TTC549 (cell line): ENCODE data around the gene NT5DC1.
A peak's percentile ranks its signal among the peaks of the same experiment; 100 is the strongest.
"Not testable (repeated sequence)": the region's sequence is repeated elsewhere in the genome, so short reads cannot be mapped to it uniquely, and the experiment has no call there.

Source experiments
- FAIRE-seq: peaks from 2 replicates; lab custom pipeline; 2012; peaks lifted over from hg19 to GRCh38; lab: Jason Lieb, UNC

NT5DC1 gene

DNA sequence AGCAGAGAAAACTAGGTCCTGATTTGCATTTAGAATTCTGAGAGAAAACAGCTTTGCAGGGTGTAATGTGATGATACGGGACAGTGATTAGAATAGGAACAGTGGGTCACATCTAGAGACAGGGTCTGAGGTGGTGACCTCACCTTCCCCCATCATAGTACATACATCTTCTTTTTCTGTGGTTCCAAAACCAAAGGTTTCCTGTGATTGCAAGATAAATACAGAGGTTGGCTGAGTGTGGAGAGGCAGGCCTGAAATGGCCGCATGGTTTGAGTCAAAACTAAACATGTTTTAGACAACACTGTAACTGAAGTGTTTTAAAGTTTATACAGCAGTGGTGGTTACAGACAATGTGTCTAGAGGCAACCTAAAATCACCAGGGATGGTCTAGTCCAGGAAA is 10.4 kb upstream of the NT5DC1 start:
- no peak for FAIRE-seq

DNA sequence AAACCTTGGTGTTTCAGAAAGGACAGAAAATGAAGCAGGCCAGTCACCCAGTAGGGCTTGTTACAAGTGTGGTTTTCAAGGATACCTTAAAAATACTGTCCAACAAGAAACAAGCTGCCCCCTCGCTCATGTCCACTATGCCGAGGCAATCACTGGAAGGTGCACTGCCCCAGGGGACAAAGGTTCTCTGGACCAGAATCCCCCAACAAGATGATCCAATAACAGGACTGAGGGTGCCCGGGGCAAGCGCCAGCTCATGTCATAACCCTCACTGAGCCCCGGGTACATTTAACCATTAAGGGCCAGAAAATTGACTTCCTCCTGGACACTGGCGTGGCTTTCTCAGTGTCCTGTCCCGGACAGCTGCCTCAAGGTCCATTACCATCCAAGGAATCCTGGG is 6.6 kb upstream of the NT5DC1 start:
- no peak for FAIRE-seq

DNA sequence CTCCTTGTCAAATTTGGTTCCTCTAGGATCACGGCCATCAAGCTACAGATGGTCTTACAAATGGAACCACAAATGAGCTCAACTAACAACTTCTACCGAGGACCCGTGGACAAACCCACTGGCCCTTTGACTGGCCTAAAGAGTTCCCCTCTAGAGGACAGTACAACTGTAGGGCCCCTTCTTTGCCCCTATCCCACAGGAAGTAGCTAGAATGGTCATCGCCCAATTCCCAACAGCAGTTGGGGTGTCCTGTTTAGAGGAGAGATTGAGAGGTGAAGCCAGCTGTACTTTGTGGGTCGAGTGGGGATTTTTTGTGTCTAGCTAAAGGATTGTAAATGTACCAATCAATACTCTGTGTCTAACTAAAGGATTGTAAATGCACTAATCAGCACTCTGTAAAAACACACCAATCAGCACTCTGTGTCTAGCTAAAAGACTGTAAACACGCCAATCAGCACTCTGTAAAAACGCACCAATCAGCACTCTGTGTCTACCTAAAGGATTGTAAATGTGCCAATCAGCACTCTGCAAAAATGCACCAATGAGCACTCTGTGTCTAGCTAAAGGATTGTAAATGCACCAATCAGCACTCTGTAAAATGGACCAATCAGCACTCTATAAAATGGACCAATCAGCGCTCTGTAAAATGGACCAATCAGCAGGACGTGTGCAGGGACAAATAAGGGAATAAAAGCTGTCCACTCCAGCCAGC is 4.4 kb upstream of the NT5DC1 start:
- not testable (repeated sequence) for FAIRE-seq

DNA sequence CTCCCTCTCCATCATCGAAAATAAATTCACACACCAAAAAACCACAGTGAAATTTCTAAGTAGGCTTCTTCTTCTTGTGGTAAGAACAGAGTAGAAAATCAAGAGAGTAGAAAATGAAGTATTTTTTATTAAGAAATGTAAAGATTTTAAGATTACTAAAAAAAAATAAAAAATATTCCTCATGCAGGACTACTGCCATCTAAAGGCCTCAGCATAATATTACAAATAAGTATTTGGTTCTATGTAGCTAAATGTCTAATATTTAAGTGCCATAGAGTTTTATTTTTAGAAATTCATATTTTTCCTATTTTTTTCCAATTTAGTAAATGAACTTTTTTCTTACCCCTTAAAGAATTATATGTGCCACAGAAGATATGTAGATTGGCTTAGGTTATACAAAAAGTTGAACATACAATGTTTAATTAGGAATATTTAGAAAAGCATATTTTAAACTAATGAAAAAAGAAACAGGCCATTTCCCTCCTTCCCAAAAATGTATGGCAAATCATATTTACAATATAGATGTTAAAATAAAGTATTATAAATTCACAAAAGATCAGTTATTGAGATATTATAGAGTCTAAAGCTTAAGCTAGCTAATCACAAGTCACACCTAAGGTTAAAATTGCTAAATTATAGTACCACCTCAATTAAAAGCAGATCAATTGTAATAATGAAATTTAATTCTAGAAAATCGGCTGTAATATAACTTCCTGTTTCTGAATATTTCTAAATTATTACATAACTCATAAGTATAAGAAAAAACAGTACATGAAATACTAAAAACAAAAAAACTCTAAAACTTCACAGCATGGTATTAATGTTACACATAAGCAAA is 3.5 kb upstream of the NT5DC1 start:
- FAIRE-seq = peak; percentile 43

DNA sequence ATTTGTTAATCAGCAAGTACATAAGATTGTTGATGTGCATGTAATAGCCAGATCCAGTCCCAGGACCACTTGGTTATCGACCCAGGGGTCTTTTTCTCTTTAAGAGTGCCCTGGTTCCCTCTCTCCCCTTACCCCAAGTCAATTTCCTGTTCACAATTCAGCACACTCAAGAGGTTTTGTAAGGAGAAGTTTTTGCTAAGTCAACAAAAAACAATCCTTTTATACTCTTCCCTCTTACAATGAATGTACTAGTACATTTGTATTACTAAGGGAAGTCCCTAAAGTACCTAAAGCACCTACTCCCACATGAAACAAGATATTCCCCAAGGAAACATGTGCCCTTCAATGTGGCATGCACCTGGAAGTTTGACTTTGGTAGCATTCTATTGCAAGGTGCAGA is 1.6 kb upstream of the NT5DC1 start:
- no peak for FAIRE-seq

DNA sequence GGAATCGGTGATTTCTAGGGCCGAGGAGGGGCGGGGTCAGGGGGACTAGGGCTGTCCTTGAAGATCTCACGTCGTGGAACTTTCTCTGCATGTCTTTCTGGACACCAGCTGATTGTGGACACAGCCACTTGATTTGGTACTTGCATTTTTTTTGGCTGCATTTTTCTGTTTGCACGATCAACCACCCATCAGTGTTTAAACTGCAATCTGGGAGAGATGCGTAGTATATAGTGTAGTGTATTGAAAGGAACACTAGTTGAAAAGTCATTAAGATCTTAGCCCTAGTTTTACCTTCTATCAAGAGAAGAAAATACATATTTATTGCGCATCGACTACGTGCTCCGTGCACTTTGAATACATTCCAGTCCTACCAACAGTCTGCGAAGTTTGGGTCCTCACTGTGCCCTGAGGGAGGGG is 657 bp downstream of the NT5DC1 start:
- no peak for FAIRE-seq

DNA sequence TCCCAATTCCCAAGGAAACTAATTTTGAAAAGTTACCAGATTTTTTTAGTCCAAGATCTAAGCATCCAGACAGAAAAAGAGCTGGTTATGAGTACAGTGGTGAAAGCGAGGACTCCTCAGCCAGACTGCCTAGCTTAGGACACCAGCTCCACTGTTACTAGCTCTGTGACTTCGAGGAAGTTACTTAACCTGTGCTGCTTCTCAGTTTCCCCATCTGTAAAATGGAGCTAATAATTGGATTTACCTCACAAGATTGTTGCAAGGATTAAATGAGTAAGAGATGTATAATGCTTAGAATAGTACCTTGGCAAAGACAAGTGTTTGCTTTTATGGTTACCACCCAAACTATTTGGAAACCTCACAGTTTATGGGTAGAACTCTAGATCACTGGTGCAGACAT is 1.1 kb downstream of the NT5DC1 start:
- no peak for FAIRE-seq

DNA sequence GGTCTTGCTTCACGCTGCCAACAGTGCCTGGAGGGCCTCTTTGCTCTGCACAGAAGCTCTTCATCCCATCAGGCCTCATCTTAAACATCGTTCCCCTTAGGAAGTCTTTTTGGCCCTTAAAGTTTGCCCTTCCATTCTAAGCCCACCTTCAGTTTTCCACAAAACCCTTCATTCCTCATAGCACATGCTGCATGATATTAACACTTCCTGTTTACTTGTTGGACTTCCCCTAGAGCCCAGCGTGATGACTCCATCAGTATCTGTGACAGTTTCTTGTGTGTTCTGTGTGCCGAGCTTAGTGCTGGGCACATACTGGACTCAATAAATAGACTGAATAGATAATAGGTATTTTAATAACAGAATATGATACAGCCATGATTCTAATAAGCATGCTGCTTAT is 2.2 kb downstream of the NT5DC1 start:
- FAIRE-seq = no peak

DNA sequence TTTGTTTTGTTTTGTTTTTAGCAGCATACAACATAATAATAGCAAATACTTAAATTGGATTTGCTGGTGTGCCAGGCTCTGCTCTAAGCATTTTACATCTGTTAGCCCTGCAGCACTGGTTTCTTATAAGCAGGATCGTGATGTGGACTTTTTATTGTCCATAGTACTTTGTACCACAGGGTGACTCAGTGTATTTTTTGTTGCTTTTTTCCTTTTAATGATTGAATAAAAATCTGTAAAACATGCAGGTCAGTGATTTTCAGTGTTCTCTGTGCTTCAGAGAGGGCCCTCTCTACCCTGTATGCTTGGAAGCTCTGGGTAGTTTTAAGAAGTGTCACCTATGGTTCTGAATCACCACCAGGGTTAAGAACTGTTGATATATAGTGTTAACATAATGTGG is 4.0 kb downstream of the NT5DC1 start:
- FAIRE-seq = no peak

DNA sequence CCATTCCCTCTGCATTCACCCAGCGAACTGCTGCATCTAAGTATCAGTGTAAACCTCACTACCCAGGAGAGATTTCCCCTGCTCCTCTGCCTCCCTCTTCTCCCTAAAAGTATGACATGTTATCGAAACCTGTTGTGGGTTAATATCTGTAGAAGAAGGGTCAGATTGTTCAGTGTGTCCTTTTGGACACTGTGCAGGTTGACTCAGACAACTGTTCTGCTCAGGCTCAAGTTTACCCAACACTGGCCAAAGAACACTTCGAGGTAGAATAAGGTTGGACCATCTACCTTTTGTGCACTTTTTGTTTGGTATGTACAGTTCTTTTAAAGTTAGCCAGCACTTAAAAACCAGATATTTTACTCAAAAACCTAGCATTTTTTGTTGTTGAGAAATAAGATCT is 4.6 kb downstream of the NT5DC1 start:
- FAIRE-seq = no peak

DNA sequence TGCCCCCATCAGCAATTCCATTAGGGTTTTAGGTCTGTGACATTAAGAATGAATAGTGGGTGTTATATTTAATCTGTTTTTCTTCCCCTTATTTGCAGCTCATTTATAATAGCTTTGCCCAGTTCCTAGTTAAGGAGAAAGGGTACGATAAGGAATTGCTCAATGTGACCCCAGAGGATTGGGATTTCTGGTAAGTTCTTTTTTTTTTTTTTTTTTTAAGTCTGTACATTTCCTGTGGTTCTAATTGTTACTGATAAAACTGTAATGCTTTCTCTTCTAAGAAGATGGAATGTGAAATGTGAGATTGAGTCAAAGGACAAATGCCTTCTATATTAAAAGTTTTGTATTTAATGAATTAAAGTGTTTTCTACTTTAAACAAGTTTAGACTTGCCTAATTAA is 5.5 kb downstream of the NT5DC1 start:
- no peak for FAIRE-seq

DNA sequence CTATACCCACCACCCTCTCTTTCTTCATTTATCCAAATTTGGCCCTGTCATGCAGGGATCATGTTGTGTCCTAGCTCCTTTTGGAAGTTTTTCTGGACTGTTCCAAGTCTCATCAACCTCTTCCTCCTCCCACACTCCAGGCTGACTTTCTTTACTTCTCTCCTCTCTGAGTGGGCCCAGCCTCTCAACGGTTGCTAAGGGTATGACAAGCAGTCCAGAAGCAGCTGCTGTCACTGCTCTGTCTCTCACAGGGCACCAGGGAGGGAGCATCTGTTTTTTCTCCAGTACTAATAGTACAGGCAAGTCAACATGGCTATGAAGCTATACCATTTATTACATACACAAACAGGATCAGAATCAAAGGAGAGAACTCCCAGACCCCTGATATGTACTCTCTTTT is 8.2 kb downstream of the NT5DC1 start:
- FAIRE-seq = no peak

DNA sequence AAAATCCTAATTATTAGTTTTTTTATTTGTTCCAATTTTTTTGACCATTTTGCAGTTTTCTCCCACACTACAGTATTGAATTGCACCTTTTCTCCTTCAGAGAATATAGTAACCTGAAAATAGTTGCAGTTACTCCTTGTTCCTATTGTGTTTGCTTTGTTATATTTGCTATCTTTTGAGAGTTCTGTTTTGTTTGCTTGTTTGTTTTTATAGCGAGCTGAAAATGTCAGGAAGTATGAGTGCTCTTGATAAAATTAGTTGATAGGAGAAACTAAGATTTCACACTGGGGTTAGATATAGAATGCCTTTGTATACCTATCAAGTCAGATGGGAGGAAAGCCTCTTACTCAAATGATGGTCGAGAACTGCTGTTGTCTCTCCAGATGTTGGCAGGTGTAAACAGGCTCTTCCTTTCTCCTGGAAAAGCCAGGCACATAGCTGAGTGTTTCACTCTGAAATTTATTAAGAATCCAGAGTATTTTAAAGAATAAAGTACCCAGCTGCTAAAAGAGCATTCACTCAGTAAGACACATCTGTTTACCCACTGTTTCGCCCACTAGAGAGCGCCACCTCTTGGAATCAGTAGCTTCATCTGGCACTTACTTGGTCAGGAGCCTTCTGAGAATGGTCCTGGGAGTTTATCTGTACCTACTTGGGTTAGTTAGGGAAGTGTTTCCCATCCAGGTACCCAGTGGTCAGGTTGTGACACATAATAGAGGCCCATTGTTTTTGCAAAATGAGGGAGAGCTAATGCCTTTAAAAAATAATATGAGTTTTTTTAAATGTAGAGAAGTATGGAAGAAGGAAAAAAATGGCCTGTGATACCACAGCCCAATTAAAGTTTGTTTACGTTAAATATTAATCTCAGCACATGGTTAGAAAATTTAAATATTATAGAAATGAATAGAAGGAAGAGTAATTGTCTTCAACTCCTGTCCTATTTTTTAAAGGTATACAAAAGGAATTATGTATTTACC is 11.2 kb downstream of the NT5DC1 start:
- no peak for FAIRE-seq

DNA sequence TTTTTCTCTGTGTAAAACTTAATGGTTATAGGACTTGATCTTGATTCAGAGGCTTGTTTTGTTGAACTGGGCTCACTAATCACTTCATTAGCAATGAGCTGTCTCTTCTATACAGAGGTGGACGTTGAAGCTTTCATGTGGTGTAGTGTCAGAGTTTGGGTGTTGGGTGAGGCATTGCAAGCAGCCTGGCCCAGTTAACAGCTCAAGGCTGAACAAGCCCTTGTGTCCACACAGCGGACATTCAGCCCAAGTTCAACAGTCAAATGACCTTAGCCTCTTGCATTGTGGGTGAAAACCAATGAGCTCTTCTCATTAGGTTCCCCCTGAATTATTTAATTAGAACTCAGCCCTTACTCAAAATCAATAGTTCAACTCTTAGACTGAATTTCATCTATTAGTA is 12.7 kb downstream of the NT5DC1 start:
- FAIRE-seq = no peak

DNA sequence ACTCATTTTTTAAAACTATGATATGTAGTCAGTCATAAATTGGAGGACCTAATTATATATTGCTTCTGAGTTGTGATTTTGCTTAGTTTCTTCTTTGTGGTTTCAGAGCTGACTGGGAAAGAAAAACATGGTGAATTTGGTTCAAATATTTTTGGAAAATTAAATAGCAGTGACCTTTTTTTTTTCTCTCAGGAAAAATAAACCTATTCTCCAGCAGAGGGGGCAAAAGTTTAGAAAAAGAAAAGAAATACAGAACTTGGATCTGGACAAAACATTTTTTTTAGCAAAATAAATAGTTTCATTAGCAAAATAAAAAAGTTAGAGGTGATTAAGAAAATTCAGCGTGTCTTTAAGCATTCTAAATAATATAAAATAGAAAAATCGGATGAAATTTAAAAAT is 15.1 kb downstream of the NT5DC1 start:
- FAIRE-seq = peak; percentile 66

DNA sequence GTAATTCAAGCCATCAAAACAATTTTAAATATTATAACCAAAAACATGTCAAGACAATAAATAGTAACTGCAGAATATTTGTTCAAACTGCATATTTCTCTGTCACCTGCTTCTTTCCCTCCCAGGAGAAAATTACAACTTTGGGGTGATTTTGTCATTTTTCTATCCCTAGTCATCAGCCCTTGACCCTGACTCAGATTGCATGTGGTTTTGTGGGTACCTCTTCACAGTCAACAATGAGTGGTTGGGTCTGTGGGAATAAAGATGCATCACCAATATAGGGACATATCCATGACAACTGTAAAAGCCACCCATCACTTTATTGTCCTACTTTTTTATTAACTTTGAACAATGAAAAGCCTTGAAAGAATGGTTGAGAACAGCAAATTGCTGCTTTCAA is 18.0 kb downstream of the NT5DC1 start:
- no peak for FAIRE-seq

DNA sequence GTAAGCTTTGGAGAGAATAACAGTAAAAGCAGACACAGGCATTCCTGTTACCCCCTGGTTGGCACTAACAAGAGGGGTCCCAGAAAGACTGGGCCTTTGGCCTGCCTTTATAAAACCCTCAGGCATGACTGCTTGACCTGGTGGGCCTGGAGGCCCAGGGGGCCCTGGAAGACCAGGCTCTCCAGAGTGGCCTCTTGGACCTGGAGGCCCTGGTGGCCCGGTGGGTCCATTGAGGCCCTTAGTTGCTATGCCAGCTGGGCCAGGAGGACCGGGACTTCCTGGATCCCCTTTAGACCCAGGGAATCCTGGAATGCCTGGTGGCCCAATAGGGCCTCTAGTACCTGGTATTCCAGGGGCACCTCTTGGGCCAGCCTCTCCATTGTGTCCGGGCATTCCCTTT is 19.8 kb downstream of the NT5DC1 start:
- no peak for FAIRE-seq

DNA sequence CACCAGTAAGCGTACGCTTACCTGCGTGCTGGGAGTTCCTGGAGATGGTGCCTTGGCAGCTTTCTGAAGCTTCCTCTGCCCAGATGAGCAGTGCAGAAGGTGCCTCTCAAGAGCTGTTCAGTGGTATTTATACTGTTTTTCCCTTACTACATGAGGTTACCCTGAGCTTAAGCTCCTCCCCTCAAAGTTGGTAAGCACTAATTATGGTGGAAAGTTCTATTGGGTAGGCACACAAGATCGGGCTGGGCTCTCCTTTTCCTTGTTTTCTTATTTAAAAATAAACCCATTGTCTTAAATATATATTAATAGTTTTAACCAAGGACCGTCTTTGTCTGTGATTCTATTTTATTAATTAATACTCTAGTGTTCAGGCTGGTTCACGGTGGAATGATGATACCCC is 25.4 kb downstream of the NT5DC1 start, which contains the start of gene COL10A1:
TSS of gene COL10A1 (minus strand) at position 101 of the 400 bp plus-strand sequence. CDS start 640 bp downstream, outside the sequence.
- no peak for FAIRE-seq

DNA sequence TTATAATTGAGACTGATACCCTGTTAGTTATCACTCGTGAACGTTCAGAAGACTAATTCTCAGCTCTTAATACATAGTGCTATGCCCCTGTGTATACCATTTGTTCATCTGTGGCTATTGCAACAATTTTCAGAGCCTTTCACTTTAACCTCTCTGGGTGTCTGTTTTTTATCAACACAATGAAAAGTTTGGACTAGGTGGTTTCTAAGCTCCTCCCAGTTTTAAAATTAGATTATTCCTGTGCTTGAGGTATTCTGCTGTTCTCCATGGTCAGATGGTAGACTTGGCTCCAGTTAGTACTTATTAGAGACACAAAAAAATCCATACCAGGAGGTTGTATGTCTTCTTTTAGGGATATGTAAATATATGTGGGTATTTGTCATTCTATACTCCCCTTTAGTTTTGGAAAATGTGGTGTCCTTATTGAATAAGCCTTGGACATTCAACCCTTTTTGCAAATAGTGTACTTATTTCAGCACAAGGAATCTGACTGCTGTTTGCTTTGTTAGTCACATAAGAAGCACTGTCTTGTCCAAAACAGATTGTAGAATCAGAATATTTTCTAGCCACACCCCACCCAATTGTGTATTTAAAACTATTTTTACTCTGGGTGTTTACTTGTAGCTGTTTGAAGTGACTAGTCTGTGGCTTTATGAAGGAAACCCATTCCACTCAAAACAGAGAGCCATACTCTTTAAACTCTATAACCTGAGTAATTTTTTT is 27.3 kb downstream of the NT5DC1 start:
- no peak for FAIRE-seq

DNA sequence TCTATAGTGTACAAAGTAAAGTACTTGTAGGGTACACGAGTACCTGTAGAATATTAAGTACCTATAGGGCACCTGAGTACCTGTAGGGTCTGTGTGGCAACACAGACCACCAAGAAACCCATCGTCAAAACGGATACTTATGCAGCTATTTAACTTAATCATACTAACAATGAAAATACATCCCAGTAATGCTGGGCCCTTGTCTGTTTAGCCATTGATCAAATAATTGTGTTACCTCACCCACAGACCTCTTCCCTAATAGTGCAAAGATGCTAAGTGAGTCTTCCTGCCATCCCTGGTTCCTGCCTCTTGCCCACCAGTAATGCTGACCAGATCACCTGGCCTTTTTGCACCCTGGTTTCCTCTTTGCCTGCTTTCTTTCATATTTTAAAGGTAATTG is 32.8 kb downstream of the NT5DC1 start:
- FAIRE-seq = no peak

DNA sequence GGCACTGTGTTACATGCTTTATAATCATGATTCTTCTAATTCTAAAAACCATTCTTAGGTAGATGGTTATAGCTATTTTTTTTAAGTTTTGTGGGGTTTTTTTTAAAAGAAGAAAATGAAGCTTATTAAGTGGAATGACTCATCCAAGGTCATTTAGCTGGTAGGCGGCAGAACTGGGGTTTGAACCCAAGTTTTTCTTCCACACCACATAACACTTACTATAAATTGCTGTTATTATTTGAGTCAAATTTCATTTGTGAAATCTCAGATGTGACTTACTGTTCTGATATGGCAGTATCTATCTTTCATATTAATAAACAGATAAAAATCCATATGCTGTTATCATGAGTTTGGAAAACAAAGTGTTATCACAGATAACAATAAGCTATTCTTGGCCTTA is 35.7 kb downstream of the NT5DC1 start:
- FAIRE-seq = no peak

DNA sequence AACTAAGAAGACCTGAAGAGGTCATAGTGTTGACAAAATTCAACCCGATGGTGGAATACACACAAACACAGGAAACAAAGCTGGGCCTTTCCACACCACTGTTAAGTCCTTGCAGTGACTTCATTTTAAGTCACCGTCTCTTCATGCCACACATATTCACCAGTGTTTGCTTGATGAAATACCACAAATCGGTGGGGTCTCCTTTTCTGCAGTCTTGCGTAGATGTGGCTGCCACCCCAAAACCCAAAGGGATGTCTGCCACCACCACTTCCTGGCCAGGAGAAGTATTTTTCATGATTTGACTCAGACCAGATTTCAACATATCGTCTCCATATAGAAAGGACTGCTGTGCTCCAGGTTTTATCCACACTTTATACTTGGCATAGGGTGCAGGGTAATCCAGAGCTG is 36.3 kb downstream of the NT5DC1 start:
- FAIRE-seq = no peak
